H1 (cell line): ENCODE measurements around the gene MIS18BP1. TPM values are rescaled to one million over a fixed set of nuclear protein-coding genes. Genes with fewer than 3 reads are reported as not detected.
"Not testable (repeated sequence)": the region's sequence is repeated elsewhere in the genome, so short reads cannot be mapped to it uniquely, and the experiment has no call there.

ENCODE experiments used
- CTCF ChIA-PET: fragments of 300-600 bp; sonication (Branson Sonifier 250); formaldehyde crosslinking; loops from one replicate; lab custom pipeline; 2021; ENCODE audit not compliant: partially characterized antibody; lab: Charles Lee
- POLR2A ChIA-PET: fragments of 300-600 bp; sonication (Branson Sonifier 250); formaldehyde crosslinking; loops from one replicate; lab custom pipeline; 2021; ENCODE audit warnings: inconsistent platforms; ENCODE audit not compliant: partially characterized antibody; lab: Charles Lee
- DNase-seq, 2 experiments: peaks; one replicate each; pipeline versions ENCODE4 v3.0.0 to v3.0.0-alpha.2; 2010 to 2022; ENCODE audit warnings: low spot score in 2 of 2, low read depth in 1 of 2, mixed read lengths in 1 of 2
- FAIRE-seq: peaks from 2 replicates; lab custom pipeline; 2011; peaks lifted over from hg19 to GRCh38; lab: Jason Lieb, UNC
- H2AFZ ChIP-seq: 2 replicates; pipeline ENCODE4 v1.8.1; 2012; ENCODE audit warnings: low read length, inconsistent platforms
- H2AK5ac ChIP-seq: 2 replicates; pipeline ENCODE4 v1.6.1; 2013; ENCODE audit warnings: low read depth, low read length
- H2BK120ac ChIP-seq: replicated peaks from 2 replicates; pipeline ENCODE3; 2013; ENCODE audit warnings: low read depth, low read length, inconsistent platforms
- H2BK12ac ChIP-seq: 2 replicates; pipeline ENCODE4 v1.6.1; 2013; ENCODE audit warnings: low read depth, low read length
- H2BK15ac ChIP-seq: 2 replicates; pipeline ENCODE4 v1.6.1; 2013; ENCODE audit warnings: low read length
- H2BK20ac ChIP-seq: 2 replicates; pipeline ENCODE4 v1.6.1; 2013; ENCODE audit warnings: low read length
- H2BK5ac ChIP-seq: 2 replicates; pipeline ENCODE4 v1.6.1; 2013; ENCODE audit warnings: low read depth, low read length
- H3K14ac ChIP-seq: 2 replicates; pipeline ENCODE4 v1.6.1; 2013; ENCODE audit warnings: inconsistent platforms; ENCODE audit not compliant: insufficient read length
- H3K18ac ChIP-seq: 2 replicates; pipeline ENCODE4 v1.6.1; 2013; ENCODE audit warnings: low read length; ENCODE audit errors: extremely low read depth
- H3K23ac ChIP-seq: 2 replicates; pipeline ENCODE4 v1.6.1; 2013; ENCODE audit warnings: inconsistent platforms; ENCODE audit not compliant: insufficient read length
- H3K23me2 ChIP-seq: 2 replicates; pipeline ENCODE4 v1.6.1; 2013; ENCODE audit warnings: low read depth, low read length
- H3K27ac ChIP-seq: 2 replicates; pipeline ENCODE4 v1.6.1; 2011; ENCODE audit warnings: low read depth, low read length, inconsistent platforms
- H3K27me3 ChIP-seq, 4 experiments: replicated peaks in 1 of 4; 1 replicate in 1 of 4; 2 replicates in 3 of 4; pipeline versions ENCODE4 v1.6.1 to v1.8.1; 2011 to 2013; ENCODE audit warnings: low read length in 3 of 4, mild to moderate bottlenecking in 3 of 4, inconsistent platforms in 2 of 4, mixed read lengths in 2 of 4, moderate library complexity in 1 of 4; ENCODE audit not compliant: control insufficient read depth in 3 of 4, insufficient read depth in 3 of 4; ENCODE audit errors: extremely low read depth in 1 of 4
- H3K36me3 ChIP-seq, 4 experiments: 2 replicates each; pipeline versions ENCODE4 v1.6.1 to v1.8.1; 2011 to 2013; ENCODE audit warnings: mild to moderate bottlenecking in 4 of 4, low read length in 3 of 4, moderate library complexity in 2 of 4, control low read depth in 1 of 4, inconsistent platforms in 1 of 4; ENCODE audit not compliant: insufficient read depth in 4 of 4, control insufficient read depth in 2 of 4
- H3K4ac ChIP-seq: replicated peaks from 2 replicates; pipeline ENCODE3; 2013; ENCODE audit warnings: low read length, low read depth, mixed read lengths, inconsistent platforms; ENCODE audit not compliant: insufficient read length
- H3K4me1 ChIP-seq, 4 experiments: replicated peaks in 1 of 4; 1 replicate in 1 of 4; 2 replicates in 3 of 4; pipeline versions ENCODE4 v1.6.1 to v1.8.1; 2011 to 2013; ENCODE audit warnings: low read length in 3 of 4, inconsistent platforms in 2 of 4, mixed read lengths in 1 of 4; ENCODE audit not compliant: insufficient read depth in 4 of 4, control insufficient read depth in 3 of 4
- H3K4me2 ChIP-seq, 2 experiments: 2 replicates each; pipeline versions ENCODE4 v1.6.1 to v1.8.1; 2011 to 2013; ENCODE audit warnings: low read depth in 2 of 2, low read length in 2 of 2, control low read depth in 1 of 2, inconsistent platforms in 1 of 2, mild to moderate bottlenecking in 1 of 2; ENCODE audit not compliant: insufficient read depth in 1 of 2
- H3K4me3 ChIP-seq, 4 experiments: fragments of 200-600, 300-600 bp in 1 of 4; sonication (generic), shearing (Covaris generic), sonication (Bioruptor Twin) in 1 of 4; 2 replicates each; pipeline versions ENCODE4 v1.5.1 to v1.8.1; 2011 to 2016; ENCODE audit warnings: low read length in 4 of 4, low read depth in 3 of 4, control low read depth in 2 of 4, inconsistent platforms in 2 of 4, mild to moderate bottlenecking in 2 of 4, mixed read lengths in 1 of 4, moderate library complexity in 1 of 4; ENCODE audit not compliant: insufficient read depth in 2 of 4; ENCODE audit errors: extremely low read depth in 1 of 4
- H3K56ac ChIP-seq: replicated peaks from 2 replicates; pipeline ENCODE3; 2013; ENCODE audit warnings: low read depth, mild to moderate bottlenecking, mixed read lengths, low read length, inconsistent platforms; ENCODE audit not compliant: insufficient read length
- H3K79me1 ChIP-seq: 2 replicates; pipeline ENCODE4 v1.6.1; 2013; ENCODE audit warnings: low read depth, low read length, control low read depth
- H3K79me2 ChIP-seq, 2 experiments: 2 replicates each; pipeline versions ENCODE4 v1.6.1 to v1.8.1; 2012 to 2013; ENCODE audit warnings: low read length in 2 of 2, mild to moderate bottlenecking in 2 of 2, inconsistent platforms in 1 of 2; ENCODE audit not compliant: insufficient read depth in 2 of 2, control insufficient read depth in 1 of 2
- H3K9ac ChIP-seq, 4 experiments: replicated peaks in 1 of 4; 1 replicate in 1 of 4; 2 replicates in 3 of 4; pipeline versions ENCODE4 v1.6.1 to v1.8.1; 2011 to 2013; ENCODE audit warnings: low read depth in 3 of 4, low read length in 3 of 4, control low read depth in 2 of 4, mild to moderate bottlenecking in 2 of 4, moderate library complexity in 2 of 4, inconsistent platforms in 1 of 4; ENCODE audit errors: extremely low read depth in 1 of 4
- H3K9me3 ChIP-seq, 2 experiments: 2 replicates each; pipeline versions ENCODE4 v1.6.1 to v1.8.1; 2012 to 2013; ENCODE audit warnings: mild to moderate bottlenecking in 2 of 2, moderate library complexity in 2 of 2, control low read depth in 1 of 2, inconsistent platforms in 1 of 2, low read depth in 1 of 2, low read length in 1 of 2, mixed read lengths in 1 of 2; ENCODE audit not compliant: insufficient read depth in 2 of 2
- H4K20me1 ChIP-seq, 2 experiments: replicated peaks in 1 of 2; 2 replicates each; pipeline versions ENCODE3 to v1.8.1; 2011 to 2013; ENCODE audit warnings: inconsistent platforms in 2 of 2, low read length in 2 of 2, mild to moderate bottlenecking in 1 of 2; ENCODE audit not compliant: insufficient read depth in 2 of 2, control insufficient read depth in 1 of 2
- H4K5ac ChIP-seq: 2 replicates; pipeline ENCODE4 v1.6.1; 2013; ENCODE audit warnings: low read length, low read depth, mixed read lengths, inconsistent platforms; ENCODE audit not compliant: insufficient read length
- H4K8ac ChIP-seq: 2 replicates; pipeline ENCODE4 v1.8.0; 2013; ENCODE audit warnings: mild to moderate bottlenecking, moderate library complexity, low read length, inconsistent platforms; ENCODE audit not compliant: insufficient read depth; ENCODE audit errors: extremely low read depth
- H4K91ac ChIP-seq: replicated peaks from 2 replicates; pipeline ENCODE3; 2013; ENCODE audit warnings: low read length, mixed read lengths, inconsistent platforms; ENCODE audit not compliant: insufficient read length
- EP300 ChIP-seq, 2 experiments: IDR thresholded peaks; 1 replicate in 1 of 2; 2 replicates in 1 of 2; pipeline ENCODE4 v1.6.1; 2011 to 2012; ENCODE audit warnings: low read depth in 2 of 2, low read length in 2 of 2, mild to moderate bottlenecking in 2 of 2, borderline replicate concordance in 1 of 2, inconsistent platforms in 1 of 2, moderate library complexity in 1 of 2
- WGBS, 2 experiments: shearing (Covaris generic) in 1 of 2; methylation state at CpG; one replicate each; pipeline versions ENCODE4 v1.1.6 to v1.1.7; 2013 to 2015; ENCODE audit warnings: low lambda C conversion rate in 2 of 2, mixed read lengths in 2 of 2, inconsistent platforms in 1 of 2, low coverage in 1 of 2, missing lambda C conversion rate in 1 of 2; ENCODE audit not compliant: insufficient replicate concordance in 2 of 2, insufficient coverage in 1 of 2, insufficient read length in 1 of 2; ENCODE audit errors: extremely low coverage in 1 of 2, missing lambda C conversion rate in 1 of 2; 5-methylcytosine and 5-hydroxymethylcytosine counted together
- polyA plus RNA-seq, 7 experiments: library from polyadenylated mRNA; depleted of rRNA in 3 of 7; stranded (reverse) in 5 of 7; unstranded in 2 of 7; fragments of >200 nt in 5 of 7; fragments of 200-250 nt in 2 of 7; gene quantifications; 1 replicate in 5 of 7; 2 replicates in 1 of 7; 4 replicates in 1 of 7; pipeline versions ENCODE4 v1.2.1 to v1.2.3, GENCODE V29; 2011 to 2013; ENCODE audit warnings: missing spikeins in 2 of 7, mixed read lengths in 2 of 7
- total RNA-seq: library from RNA; stranded (reverse); fragmentation: NEBNext Ultra II Directional; extraction: Animal tissue kit (Norgen Biotek cat#: 25700); gene quantifications from 2 replicates; pipeline ENCODE4 v1.2.1, GENCODE V29; 2021

Gene MIS18BP1
- total and polyA plus RNA-seq, 2 of the 8 experiments (the other 6 are each of a cell fraction or from before 2014, with no cell fraction given) = 12.8 to 80.5 TPM

GRCh38 chr14:45281731-45282400 is 28.9 kb upstream of the MIS18BP1 start:
- H4K20me1 ChIP-seq, H3K4me3 ChIP-seq, H2AFZ ChIP-seq, FAIRE-seq, H2BK5ac ChIP-seq, H3K9ac ChIP-seq, H2BK20ac ChIP-seq, H3K23me2 ChIP-seq, POLR2A ChIA-PET, H3K79me1 ChIP-seq, H4K91ac ChIP-seq, H3K23ac ChIP-seq, H3K4ac ChIP-seq, H3K27me3 ChIP-seq, H3K79me2 ChIP-seq, H4K5ac ChIP-seq, H2BK12ac ChIP-seq, H3K27ac ChIP-seq, H3K4me1 ChIP-seq, H3K14ac ChIP-seq, H2BK15ac ChIP-seq, H3K36me3 ChIP-seq, H3K56ac ChIP-seq, H3K18ac ChIP-seq, H3K4me2 ChIP-seq, H2AK5ac ChIP-seq, H2BK120ac ChIP-seq, H4K8ac ChIP-seq: not testable (repeated sequence)
- DNase-seq = peak in 1 of 2 experiments; percentile 51
- TF ChIP-seq EP300 (IDR thresholded peaks at IDR 0.05; ENCODE audit: borderline replicate concordance in 1 of 2, low read depth in 2 of 2, low read length in 2 of 2) = peak in 1 of 2 experiments; percentile 91; a peak in 1 of 3 replicates
- CTCF ChIA-PET = interaction anchor here (0.6 to 1.2 kb wide), 2 partner anchors 119 to 352 kb away, joined by 3 to 4 read pairs; no protein-coding TSS in a partner anchor
- 94% methylated on average over 12 of the region's 12 CpGs; no CpG with 5 or more reads in 1 of the 2 experiments for WGBS, 2 experiments
- H3K9me3 ChIP-seq = peaks cover 11% of the 10 kb centered on the region in 2 experiments; a peak in 2 of 4 replicates
